HG03439 (cell line): ENCODE results near the gene CDR2.
A peak's percentile ranks its signal among the peaks of the same experiment; 100 is the strongest.
"Not testable (repeated sequence)": the region's sequence is repeated elsewhere in the genome, so short reads cannot be mapped to it uniquely, and the experiment has no call there.

ENCODE experiments used
- ATAC-seq: cut with Tn5 transposase; IDR thresholded peaks from one replicate; pipeline ENCODE4 v1.9.1; 2021; ENCODE audit warnings: mild to moderate bottlenecking, moderate library complexity; ENCODE audit not compliant: unreplicated experiment

The CDR2 gene

GRCh38 chr16:22311520-22311919 is 62.9 kb downstream of the CDR2 start:
- ATAC-seq, result no peak

- no peak for ATAC-seq
Measured at GRCh38 chr16:22308824-22309520, 65.4 kb downstream of the CDR2 start.

GRCh38 chr16:22307838-22308237 is 66.6 kb downstream of the CDR2 start:
- ATAC-seq, result no peak

DNA sequence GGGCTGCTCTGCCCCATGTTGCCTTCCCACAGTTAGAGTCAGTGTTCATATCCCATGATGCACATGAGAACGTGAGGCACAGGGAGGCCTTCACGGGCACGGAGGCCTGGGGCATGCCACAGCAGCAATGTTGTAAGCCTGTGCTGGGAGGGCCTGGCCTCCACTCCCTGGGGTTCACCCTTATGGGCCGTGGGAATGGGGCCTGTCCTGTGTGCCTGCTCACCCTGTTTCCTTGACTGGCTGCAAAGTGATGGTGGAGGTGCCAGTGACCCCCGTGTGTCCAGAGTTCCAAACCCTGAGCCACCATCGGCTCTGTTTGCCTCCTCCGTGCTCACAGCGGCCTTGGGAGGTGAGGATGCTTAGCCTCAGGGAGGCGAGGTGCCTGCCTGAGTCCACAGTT is 67.6 kb downstream of the CDR2 start:
- no peak for ATAC-seq

GRCh38 chr16:22304411-22304810 is 70.0 kb downstream of the CDR2 start:
- no peak for ATAC-seq

- no peak for ATAC-seq
Measured at GRCh38 chr16:22302776-22303363, 71.5 kb downstream of the CDR2 start.

GRCh38 chr16:22301423-22301822 is 73.0 kb downstream of the CDR2 start:
- ATAC-seq, result not testable (repeated sequence)

GRCh38 chr16:22300427-22301071 is 73.9 kb downstream of the CDR2 start:
- ATAC-seq, result no peak

GRCh38 chr16:22299036-22299435 is 75.4 kb downstream of the CDR2 start:
- ATAC-seq, result no peak

- peak; percentile 38 for ATAC-seq
Measured at GRCh38 chr16:22297871-22298733, 76.3 kb downstream of the CDR2 start.

- ATAC-seq, result peak; percentile 82
Measured at GRCh38 chr16:22297114-22297870, 77.1 kb downstream of the CDR2 start, which contains the start of gene POLR3E. Gene POLR3E (plus strand): TSS chr16:22297409. CDS start chr16:22302969, 5,560 bp downstream.

DNA sequence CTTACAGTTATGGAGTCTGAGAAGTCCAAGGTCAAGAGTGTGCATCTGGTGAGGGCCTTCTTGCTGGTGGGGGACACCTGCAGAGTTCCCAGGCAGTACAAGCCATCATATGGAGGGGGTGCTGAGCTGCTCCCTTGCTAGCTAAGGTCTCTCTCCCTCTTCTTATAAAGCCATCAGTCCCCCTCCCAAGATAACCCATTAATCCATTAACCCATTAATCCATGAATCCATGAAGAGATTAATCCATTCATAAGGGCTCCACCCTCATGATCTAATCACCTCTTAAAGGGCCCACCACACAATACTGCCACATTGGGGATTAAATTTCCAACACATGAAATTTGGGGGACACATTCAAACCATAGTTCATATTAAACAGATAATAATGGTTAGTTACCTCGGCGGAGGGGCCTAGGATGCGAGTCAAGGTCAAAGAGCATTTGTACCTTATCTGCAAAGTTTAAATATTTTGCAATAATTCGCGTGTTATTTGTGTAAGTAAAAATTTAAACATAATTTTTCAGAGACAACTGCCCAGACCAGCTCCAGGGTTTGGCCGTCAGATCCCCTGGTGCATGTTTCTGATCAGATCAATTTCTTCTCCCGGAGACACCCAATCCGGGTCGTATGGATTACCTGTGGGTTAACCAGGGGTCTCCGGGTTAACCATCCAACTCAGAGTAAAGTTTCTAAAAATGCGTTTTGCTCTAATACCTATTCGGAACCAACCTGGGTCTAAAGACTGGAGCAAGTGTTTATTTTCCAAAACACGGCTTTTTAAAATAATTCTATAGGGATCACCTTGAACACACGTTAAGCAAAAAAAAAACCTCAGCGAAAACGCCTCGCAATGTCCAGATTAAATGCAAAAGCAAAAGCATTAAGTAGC is 78.0 kb downstream of the CDR2 start:
- no peak for ATAC-seq
